Measurements from ENCODE around the gene ATP5MK. TPM values are rescaled to one million over a fixed set of nuclear protein-coding genes. Genes with fewer than 3 reads are reported as not detected.

Gene ATP5MK, protein sequence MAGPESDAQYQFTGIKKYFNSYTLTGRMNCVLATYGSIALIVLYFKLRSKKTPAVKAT
- total RNA-seq = 100 to 1,000 TPM; 119 to 142 (median 127) TPM
- 187 TPM for total RNA-seq (2013)
- total RNA-seq = 24.2 to 114 (median 34.1) reads per million in 29 experiments

DNA sequence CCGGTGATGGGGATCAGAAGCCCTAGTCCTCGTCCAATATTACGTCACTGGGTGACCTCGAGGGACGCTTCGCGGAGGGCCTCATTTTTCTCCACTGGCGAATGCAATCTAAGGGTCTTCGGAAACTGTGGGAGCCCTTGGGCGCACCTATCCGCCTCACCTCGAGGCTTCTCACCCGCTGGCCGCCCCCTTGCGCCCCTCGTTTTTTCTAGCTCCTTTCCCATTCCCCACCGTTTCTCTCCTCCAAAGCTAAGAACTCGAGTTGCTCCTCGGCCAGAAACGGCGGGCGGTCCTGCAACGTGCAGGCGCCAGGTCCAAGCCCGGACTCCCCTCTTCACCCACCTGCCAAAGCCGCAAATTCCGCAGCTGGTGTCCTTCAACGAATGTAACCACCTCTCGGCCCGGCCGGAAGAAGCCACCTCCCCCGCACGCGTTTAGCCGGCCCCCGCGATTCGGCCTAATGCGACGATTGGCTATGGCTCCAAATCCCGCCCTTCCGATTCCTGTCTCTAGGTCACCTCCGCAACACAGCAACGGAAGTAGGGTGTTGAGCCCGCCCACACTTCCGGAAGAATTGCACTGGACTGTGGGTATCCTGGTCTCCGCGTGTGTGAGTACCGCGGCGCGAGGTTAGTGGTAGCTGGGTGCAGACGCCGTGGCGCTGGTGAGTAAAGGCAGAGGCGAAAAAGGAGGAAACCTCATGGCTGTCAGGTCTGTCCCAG, at the start of gene ATP5MK, which contains the start of gene PDCD11:
ATP5MK (minus strand) TSS at position 409 of the 722 bp plus-strand sequence. CDS start 4,018 bp downstream, outside the sequence.
PDCD11 (plus strand) TSS at position 560 of the 722 bp plus-strand sequence. CDS start 1,801 bp downstream, outside the sequence.
- peak; percentile 83 to 98 (median 93) for DNase-seq
- Histone ChIP-seq H3K36me3 (ENCODE audit: control insufficient read depth in 2 of 2, extremely low read depth in 1 of 2, insufficient read depth in 1 of 2, low read length in 1 of 2) (peaks cover 4 to 40% of the 10 kb centered on the region in 2 donors), H3K9me3 (no peaks in the 10 kb centered on the region), H3K27ac (ENCODE audit: low read length) (peak within 1 kb of the TSS; percentile 50), H3K27me3 (replicated peaks in 1 of 2; ENCODE audit: control insufficient read depth in 2 of 2, extremely low read depth in 1 of 2, insufficient read depth in 2 of 2, low read length in 1 of 2) (no peaks in the 10 kb centered on the region), H3K4me1 (ENCODE audit: control insufficient read depth in 1 of 2, extremely low read depth in 1 of 2, insufficient read depth in 2 of 2, low read length in 2 of 2) (peaks cover 5 to 23% of the 10 kb centered on the region in 2 experiments), H3K4me3 (ENCODE audit: control insufficient read depth in 1 of 2, extremely low read depth in 1 of 2, low read length in 1 of 2) (peak within 1 kb of the TSS; percentile 90 to 95)
- Mint-ChIP-seq H3K27ac (peak within 1 kb of the TSS; percentile 92 to 96), H3K36me3 (peaks cover 25% of the 10 kb centered on the region), H3K27me3 (no peaks in the 10 kb centered on the region), H3K4me3 (peak within 1 kb of the TSS; percentile 95 to 99 (median 97)), H3K9me3 (no peaks in the 10 kb centered on the region), H3K4me1 (peaks cover 55 to 64% (median 60%) of the 10 kb centered on the region in 3 donors)
- CTCF ChIA-PET = interaction anchor here in 1 of 2 donors (0.6 to 1.2 kb wide), 2 partner anchors 19 to 1227 kb away, joined by 3 read pairs; no protein-coding TSS in a partner anchor
- POLR2A ChIA-PET = interaction anchor here (0.5 to 0.7 kb wide), 5 partner anchors 13 to 45 kb away, joined by 3 to 7 read pairs (median 3); no protein-coding TSS in a partner anchor
- WGBS (ENCODE audit: insufficient coverage) = under 1% methylated on average over 56 of the region's 56 CpGs
- ATAC-seq (replicated peaks in 1 of 4) = peak; percentile 98 to 100 (median 99)

DNA sequence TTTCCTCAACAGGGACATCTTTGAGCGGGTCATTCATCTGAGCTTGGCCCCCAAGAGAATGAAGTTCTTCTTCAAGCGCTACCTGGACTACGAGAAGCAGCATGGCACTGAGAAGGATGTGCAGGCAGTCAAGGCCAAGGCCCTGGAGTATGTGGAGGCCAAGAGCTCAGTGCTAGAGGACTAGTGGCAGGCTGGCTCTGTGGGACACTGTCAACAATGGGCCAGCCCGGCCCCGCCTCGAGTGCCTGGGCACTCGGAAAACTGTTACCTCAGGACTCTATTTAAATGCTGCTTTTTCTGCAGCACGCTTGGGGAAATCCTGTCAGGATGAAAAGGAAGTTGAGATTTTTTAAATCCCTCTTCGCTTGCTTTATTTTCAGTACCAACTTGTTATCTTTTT, 49.1 kb upstream of the ATP5MK start:
- Histone ChIP-seq H3K4me1 (ENCODE audit: control insufficient read depth in 1 of 2, extremely low read depth in 1 of 2, insufficient read depth in 2 of 2, low read length in 2 of 2) (peaks cover 0 to 40% of the 10 kb centered on the region in 2 experiments), H3K4me3 (ENCODE audit: control insufficient read depth in 1 of 2, extremely low read depth in 1 of 2, low read length in 1 of 2) (no peak overlapping the region), H3K27ac (ENCODE audit: low read length) (no peak overlapping the region), H3K27me3 (replicated peaks in 1 of 2; ENCODE audit: control insufficient read depth in 2 of 2, extremely low read depth in 1 of 2, insufficient read depth in 2 of 2, low read length in 1 of 2) (no peaks in the 10 kb centered on the region), H3K9me3 (no peaks in the 10 kb centered on the region), H3K36me3 (ENCODE audit: control insufficient read depth in 2 of 2, extremely low read depth in 1 of 2, insufficient read depth in 1 of 2, low read length in 1 of 2) (peaks cover 31 to 84% of the 10 kb centered on the region in 2 donors)
- ChIA-PET CTCF (no interaction called here), POLR2A (no interaction called here)
- no peak overlapping the region for H3K4me3 Mint-ChIP-seq
- 97% methylated on average over 6 of the region's 9 CpGs for WGBS (ENCODE audit: insufficient coverage)
- DNase-seq = no peak
- peaks cover 59% of the 10 kb centered on the region for H3K36me3 Mint-ChIP-seq
- peaks cover 31 to 36% (median 32%) of the 10 kb centered on the region in 3 donors for H3K4me1 Mint-ChIP-seq
- H3K27me3 Mint-ChIP-seq = no peaks in the 10 kb centered on the region
- no peak for ATAC-seq (replicated peaks in 1 of 4)
- H3K27ac Mint-ChIP-seq = peak overlapping the region; percentile 52 to 59
- no peaks in the 10 kb centered on the region for H3K9me3 Mint-ChIP-seq

DNA sequence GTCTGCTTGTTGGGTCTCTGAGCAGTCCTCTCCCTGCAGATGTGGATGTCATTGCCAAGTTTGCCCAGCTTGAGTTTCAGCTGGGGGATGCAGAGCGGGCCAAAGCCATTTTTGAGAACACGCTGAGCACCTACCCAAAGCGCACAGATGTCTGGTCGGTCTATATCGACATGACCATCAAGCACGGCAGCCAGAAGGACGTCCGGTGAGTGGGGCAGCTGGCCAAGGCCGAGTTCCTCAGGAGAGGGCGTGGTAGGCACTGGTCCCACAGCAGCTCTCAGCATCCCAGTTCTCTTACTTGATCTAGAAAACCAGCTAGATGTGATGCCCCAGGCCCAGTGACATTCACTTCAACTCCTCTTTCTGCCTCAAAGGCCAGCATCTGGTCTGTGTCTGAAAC, 48.2 kb upstream of the ATP5MK start:
- CTCF ChIA-PET = no interaction called here
- DNase-seq (no peak), ATAC-seq (replicated peaks in 1 of 4) (no peak)
- H3K4me3 Mint-ChIP-seq = no peak overlapping the region
- no peaks in the 10 kb centered on the region for H3K27me3 Mint-ChIP-seq
- no peaks in the 10 kb centered on the region for H3K9me3 Mint-ChIP-seq
- Histone ChIP-seq H3K27ac (ENCODE audit: low read length) (no peak overlapping the region), H3K4me3 (ENCODE audit: control insufficient read depth in 1 of 2, extremely low read depth in 1 of 2, low read length in 1 of 2) (no peak overlapping the region), H3K4me1 (ENCODE audit: control insufficient read depth in 1 of 2, extremely low read depth in 1 of 2, insufficient read depth in 2 of 2, low read length in 2 of 2) (peaks cover 0 to 31% of the 10 kb centered on the region in 2 experiments), H3K36me3 (ENCODE audit: control insufficient read depth in 2 of 2, extremely low read depth in 1 of 2, insufficient read depth in 1 of 2, low read length in 1 of 2) (peaks cover 33 to 86% of the 10 kb centered on the region in 2 donors), H3K9me3 (no peaks in the 10 kb centered on the region), H3K27me3 (replicated peaks in 1 of 2; ENCODE audit: control insufficient read depth in 2 of 2, extremely low read depth in 1 of 2, insufficient read depth in 2 of 2, low read length in 1 of 2) (no peaks in the 10 kb centered on the region)
- peak overlapping the region; percentile 36 to 59 for H3K27ac Mint-ChIP-seq
- peaks cover 64% of the 10 kb centered on the region for H3K36me3 Mint-ChIP-seq
- peaks cover 22 to 27% (median 23%) of the 10 kb centered on the region in 3 donors for H3K4me1 Mint-ChIP-seq
- 98% methylated on average over 8 of the region's 10 CpGs for WGBS (ENCODE audit: insufficient coverage)
- POLR2A ChIA-PET = no interaction called here

DNA sequence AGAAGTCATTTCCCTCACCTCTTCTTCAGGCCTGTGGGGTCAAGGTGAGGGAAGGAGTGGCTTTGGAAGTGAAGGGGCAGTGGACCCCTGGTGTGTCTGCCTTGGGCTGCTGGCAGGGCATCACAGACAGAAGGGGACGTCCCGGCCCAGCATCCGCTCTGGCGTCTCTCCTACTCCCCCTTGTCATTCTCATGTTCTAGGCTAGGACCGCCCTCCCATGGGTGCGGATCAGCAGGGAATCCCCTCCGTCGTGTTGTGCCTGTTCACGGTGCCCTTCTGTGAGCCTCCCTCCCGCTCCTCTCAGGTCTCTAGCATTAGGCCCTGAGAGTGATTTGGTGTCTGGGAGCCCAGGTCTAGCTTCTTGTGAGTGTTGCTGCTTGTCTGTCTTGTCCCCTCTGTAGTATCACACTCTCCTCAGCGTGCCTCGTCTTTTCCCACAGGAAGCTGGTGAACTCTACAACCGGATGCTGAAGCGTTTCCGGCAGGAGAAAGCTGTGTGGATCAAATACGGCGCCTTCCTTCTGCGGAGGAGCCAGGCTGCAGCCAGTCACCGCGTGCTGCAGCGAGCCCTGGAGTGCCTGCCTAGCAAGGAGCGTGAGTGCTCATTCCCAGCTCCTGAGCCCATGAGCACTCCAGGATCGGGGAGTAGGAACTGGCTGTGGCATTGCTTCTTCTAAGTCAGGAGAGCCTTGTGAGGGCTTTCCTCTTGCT, 47.4 kb upstream of the ATP5MK start:
- H3K9me3 Mint-ChIP-seq = no peaks in the 10 kb centered on the region
- POLR2A ChIA-PET = no interaction called here
- Histone ChIP-seq H3K36me3 (ENCODE audit: control insufficient read depth in 2 of 2, extremely low read depth in 1 of 2, insufficient read depth in 1 of 2, low read length in 1 of 2) (peaks cover 31 to 86% of the 10 kb centered on the region in 2 donors), H3K4me1 (ENCODE audit: control insufficient read depth in 1 of 2, extremely low read depth in 1 of 2, insufficient read depth in 2 of 2, low read length in 2 of 2) (peaks cover 0 to 23% of the 10 kb centered on the region in 2 experiments), H3K27me3 (replicated peaks in 1 of 2; ENCODE audit: control insufficient read depth in 2 of 2, extremely low read depth in 1 of 2, insufficient read depth in 2 of 2, low read length in 1 of 2) (no peaks in the 10 kb centered on the region), H3K9me3 (no peaks in the 10 kb centered on the region), H3K4me3 (ENCODE audit: control insufficient read depth in 1 of 2, extremely low read depth in 1 of 2, low read length in 1 of 2) (no peak overlapping the region), H3K27ac (ENCODE audit: low read length) (no peak overlapping the region)
- no peak for DNase-seq
- CTCF ChIA-PET = no interaction called here
- H3K4me1 Mint-ChIP-seq = peaks cover 14 to 18% (median 15%) of the 10 kb centered on the region in 3 donors
- H3K4me3 Mint-ChIP-seq = no peak overlapping the region
- peaks cover 61% of the 10 kb centered on the region for H3K36me3 Mint-ChIP-seq
- H3K27me3 Mint-ChIP-seq = no peaks in the 10 kb centered on the region
- no peak for ATAC-seq (replicated peaks in 1 of 4)
- peak overlapping the region in 1 of 2 donors; percentile 72 for H3K27ac Mint-ChIP-seq
- 95% methylated on average over 20 of the region's 23 CpGs for whole genome bisulfite sequencing (ENCODE audit: insufficient coverage)

DNA sequence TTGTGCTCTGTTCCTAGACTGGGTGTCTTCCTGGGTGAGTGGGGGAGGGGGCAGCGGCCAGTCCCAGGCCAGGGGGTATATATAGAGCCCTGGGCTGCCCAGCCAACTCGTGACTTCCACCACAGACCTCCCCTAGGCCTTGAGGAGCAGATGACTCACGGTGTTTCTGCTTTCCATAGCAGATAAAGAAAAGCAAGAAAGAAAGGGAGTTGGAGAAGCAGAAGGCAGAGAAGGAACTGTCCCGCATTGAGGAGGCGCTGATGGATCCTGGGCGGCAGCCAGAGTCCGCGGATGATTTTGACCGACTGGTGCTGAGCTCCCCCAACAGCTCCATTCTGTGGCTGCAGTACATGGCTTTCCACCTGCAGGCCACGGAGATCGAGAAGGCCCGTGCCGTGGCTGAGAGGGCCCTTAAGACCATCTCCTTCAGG, 45.8 kb upstream of the ATP5MK start:
- Mint-ChIP-seq H3K36me3 (peaks cover 64% of the 10 kb centered on the region), H3K4me1 (peaks cover 0 to 11% (median 6%) of the 10 kb centered on the region in 3 donors), H3K4me3 (no peak overlapping the region), H3K9me3 (no peaks in the 10 kb centered on the region), H3K27me3 (no peaks in the 10 kb centered on the region), H3K27ac (no peak overlapping the region)
- H3K4me3 ChIP-seq (ENCODE audit: control insufficient read depth in 1 of 2, extremely low read depth in 1 of 2, low read length in 1 of 2) = no peak overlapping the region
- H3K27me3 ChIP-seq (replicated peaks in 1 of 2; ENCODE audit: control insufficient read depth in 2 of 2, extremely low read depth in 1 of 2, insufficient read depth in 2 of 2, low read length in 1 of 2) = no peaks in the 10 kb centered on the region
- no peaks in the 10 kb centered on the region for H3K9me3 ChIP-seq
- ATAC-seq (replicated peaks in 1 of 4) (no peak), DNase-seq (no peak)
- H3K36me3 ChIP-seq (ENCODE audit: control insufficient read depth in 2 of 2, extremely low read depth in 1 of 2, insufficient read depth in 1 of 2, low read length in 1 of 2) = peaks cover 33 to 89% of the 10 kb centered on the region in 2 donors
- ChIA-PET CTCF (no interaction called here), POLR2A (no interaction called here)
- H3K4me1 ChIP-seq (ENCODE audit: control insufficient read depth in 1 of 2, extremely low read depth in 1 of 2, insufficient read depth in 2 of 2, low read length in 2 of 2) = peaks cover 0 to 7% of the 10 kb centered on the region in 2 experiments
- WGBS (ENCODE audit: insufficient coverage) = 97% methylated on average over 10 of the region's 13 CpGs
- no peak overlapping the region for H3K27ac ChIP-seq (ENCODE audit: low read length)

DNA sequence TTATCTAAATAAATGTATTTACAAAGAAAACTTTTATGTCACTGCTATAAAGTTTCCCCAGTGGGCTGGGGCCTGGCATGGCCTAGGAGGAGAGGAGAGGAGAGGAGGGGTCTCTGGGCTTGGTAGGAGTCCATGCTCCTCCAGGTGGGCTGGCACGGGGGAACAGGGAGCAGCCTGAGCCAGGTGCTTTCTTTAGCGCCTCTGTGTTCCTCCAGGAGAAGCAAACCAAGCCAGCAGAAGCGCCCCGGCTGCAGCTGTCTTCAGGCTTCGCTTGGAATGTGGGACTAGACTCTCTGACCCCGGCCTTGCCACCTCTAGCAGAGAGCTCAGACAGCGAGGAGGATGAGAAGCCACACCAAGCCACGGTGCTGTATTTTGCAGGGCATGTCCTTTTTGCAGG, 45.3 kb upstream of the ATP5MK start:
- Mint-ChIP-seq H3K4me3 (no peak overlapping the region), H3K36me3 (peaks cover 65% of the 10 kb centered on the region), H3K9me3 (no peaks in the 10 kb centered on the region), H3K4me1 (peaks cover 0 to 7% (median 2%) of the 10 kb centered on the region in 3 donors), H3K27me3 (no peaks in the 10 kb centered on the region), H3K27ac (no peak overlapping the region)
- Histone ChIP-seq H3K36me3 (ENCODE audit: control insufficient read depth in 2 of 2, extremely low read depth in 1 of 2, insufficient read depth in 1 of 2, low read length in 1 of 2) (peaks cover 31 to 89% of the 10 kb centered on the region in 2 donors), H3K9me3 (no peaks in the 10 kb centered on the region), H3K4me1 (ENCODE audit: control insufficient read depth in 1 of 2, extremely low read depth in 1 of 2, insufficient read depth in 2 of 2, low read length in 2 of 2) (peaks cover 0 to 3% of the 10 kb centered on the region in 2 experiments), H3K4me3 (ENCODE audit: control insufficient read depth in 1 of 2, extremely low read depth in 1 of 2, low read length in 1 of 2) (no peak overlapping the region), H3K27ac (ENCODE audit: low read length) (no peak overlapping the region), H3K27me3 (replicated peaks in 1 of 2; ENCODE audit: control insufficient read depth in 2 of 2, extremely low read depth in 1 of 2, insufficient read depth in 2 of 2, low read length in 1 of 2) (no peaks in the 10 kb centered on the region)
- ChIA-PET CTCF (no interaction called here), POLR2A (no interaction called here)
- no peak for ATAC-seq (replicated peaks in 1 of 4)
- DNase-seq = no peak
- 97% methylated on average over 7 of the region's 8 CpGs for WGBS (ENCODE audit: insufficient coverage)

Measured in T-cell (primary cell).